Measurements from ENCODE around the gene NCAPH2. TPM values are rescaled to one million over a fixed set of nuclear protein-coding genes. Genes with fewer than 3 reads are reported as not detected.

Gene NCAPH2
- total and polyA plus RNA-seq, 9 of the 15 experiments (the other 6 are each of a cell fraction or from before 2014, with no cell fraction given): 3.6 to 88.6 (median 32.4) TPM

GRCh38 chr22:50473855-50474671 is 34.0 kb upstream of the NCAPH2 start:
- TSS peak; percentile 56 for BruUV-seq (replicated peaks)
- Histone ChIP-seq H2AFZ (ENCODE audit: low read depth, low read length) (no peak overlapping the region), H3K27me3 (ENCODE audit: control insufficient read depth in 2 of 2, insufficient read depth in 2 of 2, low read length in 2 of 2) (no peaks in the 10 kb centered on the region), H3K4me3 (peak overlapping the region; percentile 63), H3K9me1 (ENCODE audit: control insufficient read depth, insufficient read depth, low read length) (peaks cover 8% of the 10 kb centered on the region), H3K36me3 (ENCODE audit: control insufficient read depth, insufficient read depth, low read length) (0 out of 3 replicates have a peak, but pooled peaks cover 2% of the 10 kb centered on the region), H3K9me3 (replicated peaks; ENCODE audit: control insufficient read depth, insufficient read depth, low read depth, low read length) (no peaks in the 10 kb centered on the region), H3K27ac (ENCODE audit: extremely low read depth, low read depth, low read length) (peak overlapping the region; percentile 46; the same call in 2 of the 3 replicates), H3K79me2 (ENCODE audit: control insufficient read depth, insufficient read depth, low read length) (peaks cover 51% of the 10 kb centered on the region), H3K9ac (ENCODE audit: insufficient read depth in 1 of 2, low read depth in 2 of 2, low read length in 2 of 2) (peak overlapping the region; percentile 44 to 93; a peak in 3 of 4 replicates), H3K4me2 (ENCODE audit: insufficient read depth, low read length) (peak overlapping the region; percentile 73), H3K4me1 (replicated peaks in 1 of 2; ENCODE audit: control insufficient read depth in 2 of 2, insufficient read depth in 2 of 2, low read length in 2 of 2) (peaks cover 29 to 62% of the 10 kb centered on the region in 2 experiments), H4K20me1 (replicated peaks; ENCODE audit: control insufficient read depth, insufficient read depth, low read length) (peaks cover 36% of the 10 kb centered on the region)
- in situ Hi-C loops (cut with MboI) (no loop called here), intact Hi-C loops (cut with micrococcal nuclease) (no loop called here)
- ChIA-PET POLR2A (interaction anchor here (1.0 kb wide), 1 partner anchor 9 kb away, joined by 5 read pairs; no protein-coding TSS in a partner anchor), CTCF (ENCODE audit: low intra/inter-chr PET ratio) (interaction anchor here (0.6 kb wide), 1 partner anchor 131 kb away, joined by 4 read pairs; no protein-coding TSS in a partner anchor)
- 11% methylated on average over 30 of the region's 62 CpGs for WGBS (ENCODE audit: insufficient coverage, low coverage, missing lambda C conversion rate)
- TF ChIP-seq HDAC1 (IDR thresholded peaks at IDR 0.05) (no peak), CCAR2 (IDR thresholded peaks at IDR 0.05; ENCODE audit: low read depth, low read length) (no peak), ZBTB8A (IDR thresholded peaks at IDR 0.05; ENCODE audit: partially characterized antibody) (no peak), ZFX (CRISPR knock-in tag; IDR thresholded peaks at IDR 0.05) (peak; percentile 33), POLR2G (IDR thresholded peaks at IDR 0.05; ENCODE audit: low read depth, low read length) (0 out of 2 replicates have a peak, but pooled peaks have one; percentile 29), SIN3A (IDR thresholded peaks at IDR 0.05; ENCODE audit: borderline replicate concordance in 2 of 2, control insufficient read depth in 1 of 2, low read depth in 2 of 2, low read length in 2 of 2) (peak in 1 of 2 experiments; percentile 70; a peak in 1 of 4 replicates), ZFP36 (IDR thresholded peaks at IDR 0.05; ENCODE audit: low read depth, low read length, partially characterized antibody) (peak; percentile 86), THRAP3 (IDR thresholded peaks at IDR 0.05; ENCODE audit: borderline replicate concordance) (no peak), KLF6 (CRISPR knock-in tag; IDR thresholded peaks at IDR 0.05; ENCODE audit: borderline replicate concordance) (no peak), SAP30 (IDR thresholded peaks at IDR 0.05; ENCODE audit: borderline replicate concordance, insufficient read depth, low read depth, low read length, poor library complexity, severe bottlenecking) (peak; percentile 37)
- TF ChIP-seq, protein P1, sequence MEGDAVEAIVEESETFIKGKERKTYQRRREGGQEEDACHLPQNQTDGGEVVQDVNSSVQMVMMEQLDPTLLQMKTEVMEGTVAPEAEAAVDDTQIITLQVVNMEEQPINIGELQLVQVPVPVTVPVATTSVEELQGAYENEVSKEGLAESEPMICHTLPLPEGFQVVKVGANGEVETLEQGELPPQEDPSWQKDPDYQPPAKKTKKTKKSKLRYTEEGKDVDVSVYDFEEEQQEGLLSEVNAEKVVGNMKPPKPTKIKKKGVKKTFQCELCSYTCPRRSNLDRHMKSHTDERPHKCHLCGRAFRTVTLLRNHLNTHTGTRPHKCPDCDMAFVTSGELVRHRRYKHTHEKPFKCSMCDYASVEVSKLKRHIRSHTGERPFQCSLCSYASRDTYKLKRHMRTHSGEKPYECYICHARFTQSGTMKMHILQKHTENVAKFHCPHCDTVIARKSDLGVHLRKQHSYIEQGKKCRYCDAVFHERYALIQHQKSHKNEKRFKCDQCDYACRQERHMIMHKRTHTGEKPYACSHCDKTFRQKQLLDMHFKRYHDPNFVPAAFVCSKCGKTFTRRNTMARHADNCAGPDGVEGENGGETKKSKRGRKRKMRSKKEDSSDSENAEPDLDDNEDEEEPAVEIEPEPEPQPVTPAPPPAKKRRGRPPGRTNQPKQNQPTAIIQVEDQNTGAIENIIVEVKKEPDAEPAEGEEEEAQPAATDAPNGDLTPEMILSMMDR (IDR thresholded peaks at IDR 0.05 in 2 of 3, conservative IDR thresholded peaks at IDR 0.05 in 1 of 3; ENCODE audit: insufficient read depth in 2 of 3, low read depth in 1 of 3, low read length in 3 of 3): no peak
- TF ChIP-seq, protein P2, sequence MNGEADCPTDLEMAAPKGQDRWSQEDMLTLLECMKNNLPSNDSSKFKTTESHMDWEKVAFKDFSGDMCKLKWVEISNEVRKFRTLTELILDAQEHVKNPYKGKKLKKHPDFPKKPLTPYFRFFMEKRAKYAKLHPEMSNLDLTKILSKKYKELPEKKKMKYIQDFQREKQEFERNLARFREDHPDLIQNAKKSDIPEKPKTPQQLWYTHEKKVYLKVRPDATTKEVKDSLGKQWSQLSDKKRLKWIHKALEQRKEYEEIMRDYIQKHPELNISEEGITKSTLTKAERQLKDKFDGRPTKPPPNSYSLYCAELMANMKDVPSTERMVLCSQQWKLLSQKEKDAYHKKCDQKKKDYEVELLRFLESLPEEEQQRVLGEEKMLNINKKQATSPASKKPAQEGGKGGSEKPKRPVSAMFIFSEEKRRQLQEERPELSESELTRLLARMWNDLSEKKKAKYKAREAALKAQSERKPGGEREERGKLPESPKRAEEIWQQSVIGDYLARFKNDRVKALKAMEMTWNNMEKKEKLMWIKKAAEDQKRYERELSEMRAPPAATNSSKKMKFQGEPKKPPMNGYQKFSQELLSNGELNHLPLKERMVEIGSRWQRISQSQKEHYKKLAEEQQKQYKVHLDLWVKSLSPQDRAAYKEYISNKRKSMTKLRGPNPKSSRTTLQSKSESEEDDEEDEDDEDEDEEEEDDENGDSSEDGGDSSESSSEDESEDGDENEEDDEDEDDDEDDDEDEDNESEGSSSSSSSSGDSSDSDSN (IDR thresholded peaks at IDR 0.05; ENCODE audit: borderline replicate concordance in 1 of 2, low read depth in 2 of 2, low read length in 2 of 2): 0 out of 4 replicates have a peak, but pooled peaks have one; percentile 39 to 58
- TF ChIP-seq, protein P3, sequence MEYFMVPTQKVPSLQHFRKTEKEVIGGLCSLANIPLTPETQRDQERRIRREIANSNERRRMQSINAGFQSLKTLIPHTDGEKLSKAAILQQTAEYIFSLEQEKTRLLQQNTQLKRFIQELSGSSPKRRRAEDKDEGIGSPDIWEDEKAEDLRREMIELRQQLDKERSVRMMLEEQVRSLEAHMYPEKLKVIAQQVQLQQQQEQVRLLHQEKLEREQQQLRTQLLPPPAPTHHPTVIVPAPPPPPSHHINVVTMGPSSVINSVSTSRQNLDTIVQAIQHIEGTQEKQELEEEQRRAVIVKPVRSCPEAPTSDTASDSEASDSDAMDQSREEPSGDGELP (CRISPR knock-in tag; IDR thresholded peaks at IDR 0.05; ENCODE audit: borderline replicate concordance): peak; percentile 41; the same call in 1 of the 2 replicates
- peak; percentile 60 for ATAC-seq
- no peak for FAIRE-seq
- peak; percentile 24 to 55 (median 52) for DNase-seq (ENCODE audit: extremely low read depth in 1 of 4, low spot score in 3 of 4)
